Adipose tissue (tissue), 3 donors: ENCODE data around the gene INVS. TPM values are rescaled to one million over a fixed set of nuclear protein-coding genes. Genes with fewer than 3 reads are reported as not detected.
"Not testable (repeated sequence)": the region's sequence is repeated elsewhere in the genome, so short reads cannot be mapped to it uniquely, and the experiment has no call there.

ENCODE experiments used
- H3K27ac ChIP-seq: one replicate; pipeline ENCODE4 v1.5.1; 2013; ENCODE audit warnings: low read depth, low read length
- WGBS, 3 donors: extraction: QIAGEN DNeasy Blood & Tissue Kit; methylation state at CpG; one replicate each; pipeline ENCODE4 v1.1.7; 2013; 5-methylcytosine and 5-hydroxymethylcytosine counted together
- polyA plus RNA-seq, 3 donors: library from polyadenylated mRNA; stranded (reverse); fragments of 200-250 nt; gene quantifications; one replicate each; pipeline ENCODE4 v1.2.3, GENCODE V29; 2013
- donor health status: healthy with polysubstance abuse.
- donor health status: Bipolar disorder and iron deficiency.
- donor health status: healthy.

INVS gene
- polyA plus RNA-seq, 3 donors, result 2.9 to 7.8 (median 7.0) TPM

DNA sequence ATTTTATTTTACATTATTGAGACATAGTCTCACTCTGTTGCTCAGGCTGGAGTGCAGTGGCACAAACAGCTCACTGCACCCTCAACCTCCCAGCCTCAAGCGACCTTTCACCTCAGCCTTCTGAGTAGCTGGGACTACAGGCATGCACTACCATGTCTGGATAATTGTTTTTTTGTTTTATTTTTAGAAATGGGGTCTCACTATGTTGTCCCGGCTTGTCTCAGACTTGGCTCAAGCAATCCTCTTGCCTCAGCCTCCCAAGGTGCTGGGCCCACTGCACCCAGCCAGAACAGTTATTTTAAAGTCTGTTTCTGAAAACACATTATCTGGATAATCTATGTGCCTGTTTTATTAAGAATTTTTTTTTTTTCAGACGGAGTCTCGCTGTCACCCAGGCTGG is 191.7 kb downstream of the INVS start:
- 97 to 100% (median 99%) methylated on average over 4 of the region's 4 CpGs for WGBS, 3 donors
- H3K27ac ChIP-seq, result no peak overlapping the region

DNA sequence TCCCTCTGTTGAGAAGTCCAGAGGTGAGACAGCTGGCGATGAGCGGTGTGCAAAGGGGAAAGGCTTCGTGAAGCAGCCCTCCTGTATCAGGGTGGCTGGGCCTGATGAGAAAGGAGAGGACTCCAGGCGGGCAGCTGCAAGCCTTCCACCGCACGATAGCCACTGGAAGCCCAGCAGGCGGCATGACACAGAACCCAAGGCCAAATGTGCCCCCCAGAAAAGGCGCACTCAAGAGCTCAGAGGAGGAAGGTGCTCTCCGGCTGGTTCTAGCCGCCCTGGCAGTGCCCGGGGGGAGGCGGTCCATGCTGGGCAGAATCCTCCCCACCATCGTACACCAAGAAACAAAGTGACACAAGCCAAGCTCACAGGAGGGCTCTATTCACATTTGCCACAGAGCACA is 193.4 kb downstream of the INVS start:
- 97 to 98% (median 98%) methylated on average over 13 of the region's 13 CpGs for WGBS, 3 donors
- no peak overlapping the region for H3K27ac ChIP-seq

DNA sequence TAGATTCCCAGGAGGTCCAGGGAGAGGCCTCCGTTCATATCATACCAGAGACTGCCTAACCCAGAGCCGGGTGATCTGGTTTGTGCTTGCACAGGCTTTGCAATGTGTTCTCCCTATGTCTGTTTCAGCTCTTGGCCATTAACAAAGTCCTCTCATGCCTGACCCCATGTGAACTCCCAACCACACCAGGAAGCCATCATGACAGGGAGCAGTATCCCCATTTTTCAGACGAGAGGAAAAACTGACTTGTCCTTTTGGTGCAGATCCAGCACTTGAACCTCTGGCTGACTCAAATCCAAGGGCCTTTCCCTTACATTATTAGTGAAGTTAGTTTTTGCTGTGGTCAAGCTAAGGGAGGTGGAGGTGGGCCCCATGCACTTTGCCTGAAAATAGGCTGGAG is 195.3 kb downstream of the INVS start:
- no peak overlapping the region for H3K27ac ChIP-seq
- WGBS, 3 donors, result 67 to 84% (median 79%) methylated on average over 3 of the region's 3 CpGs

DNA sequence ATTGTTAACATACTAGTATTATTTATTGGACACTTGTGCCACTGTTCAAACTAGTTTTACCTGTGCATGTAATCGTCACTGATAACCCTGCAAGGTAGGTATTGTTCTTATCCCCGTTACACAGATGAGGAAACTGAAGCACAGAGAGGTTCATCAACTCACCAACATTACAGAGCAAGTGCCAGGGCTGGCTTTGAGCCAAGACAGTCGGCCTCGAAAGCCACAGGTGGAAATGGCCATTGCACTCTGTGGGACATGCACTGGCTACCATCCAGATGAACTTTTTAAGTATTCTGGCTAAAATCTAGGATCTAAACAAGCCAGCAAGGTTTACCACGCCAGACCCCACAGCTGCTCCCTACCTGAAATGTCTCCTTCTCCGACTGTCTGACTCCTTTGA is 195.8 kb downstream of the INVS start:
- H3K27ac ChIP-seq, result no peak overlapping the region
- 61 to 80% (median 73%) methylated on average over 6 of the region's 6 CpGs for WGBS, 3 donors

DNA sequence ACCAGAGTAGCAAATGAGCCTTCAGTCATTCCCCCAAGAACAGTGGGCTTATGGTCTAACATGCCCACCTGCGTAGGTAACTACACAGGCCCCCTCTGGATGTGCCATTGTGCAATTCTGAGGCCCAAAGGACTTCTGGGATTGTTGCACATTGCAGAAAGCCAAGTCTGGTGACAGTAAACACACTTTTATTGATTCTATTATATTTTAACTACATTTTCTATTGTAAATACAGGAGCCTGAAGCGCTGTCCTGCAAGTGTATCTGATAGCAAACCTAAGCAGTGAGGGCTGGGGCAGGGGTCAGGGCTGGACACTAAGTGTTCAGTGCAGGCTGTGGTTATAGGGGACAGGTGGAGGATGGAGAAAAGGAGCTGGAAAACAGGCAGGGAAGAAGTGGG is 196.2 kb downstream of the INVS start:
- 41 to 97% (median 96%) methylated on average over 2 of the region's 2 CpGs for whole genome bisulfite sequencing, 3 donors
- H3K27ac ChIP-seq, result no peak overlapping the region

DNA sequence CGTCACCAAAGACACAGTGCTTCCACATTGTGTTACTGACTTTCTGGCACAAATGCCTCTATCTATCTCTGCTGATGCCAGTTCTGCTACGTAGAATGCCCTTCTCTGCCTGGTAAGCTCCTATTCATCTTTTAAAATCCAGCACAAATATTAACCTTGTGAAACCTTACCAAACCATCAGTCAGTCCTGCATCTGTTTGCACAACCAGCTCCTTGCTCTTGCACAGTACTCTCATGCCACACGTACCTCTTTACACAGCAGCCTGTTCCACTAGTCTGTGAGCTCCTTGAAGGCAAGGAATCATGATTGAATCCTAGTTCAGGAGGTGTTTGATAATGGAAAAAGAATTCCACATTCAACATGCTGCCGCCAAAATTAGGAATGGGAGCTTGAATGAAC is 197.4 kb downstream of the INVS start:
- no peak overlapping the region for H3K27ac ChIP-seq
- WGBS, 3 donors, result 80 to 91% (median 81%) methylated on average over 4 of the region's 4 CpGs

DNA sequence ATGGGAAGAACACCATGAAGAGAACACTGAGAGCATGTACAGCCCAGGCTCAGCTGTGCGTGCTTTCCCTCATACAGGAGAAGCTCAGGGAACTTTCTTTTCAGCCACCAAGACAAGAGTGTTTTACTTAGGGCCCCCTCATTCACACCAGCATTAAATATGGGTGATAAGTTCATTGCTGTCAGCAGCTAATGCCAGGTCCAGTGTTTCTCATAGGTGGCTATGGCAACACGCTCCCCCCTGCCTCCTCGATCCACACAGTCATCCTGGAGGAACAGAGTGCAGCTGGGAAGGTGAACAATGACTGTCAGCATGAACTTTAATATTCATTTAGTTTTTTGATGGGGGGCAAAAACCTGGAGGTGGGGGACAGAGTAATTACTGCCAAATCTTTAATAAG is 199.3 kb downstream of the INVS start:
- WGBS, 3 donors, result 75 to 97% (median 80%) methylated on average over 3 of the region's 3 CpGs

DNA sequence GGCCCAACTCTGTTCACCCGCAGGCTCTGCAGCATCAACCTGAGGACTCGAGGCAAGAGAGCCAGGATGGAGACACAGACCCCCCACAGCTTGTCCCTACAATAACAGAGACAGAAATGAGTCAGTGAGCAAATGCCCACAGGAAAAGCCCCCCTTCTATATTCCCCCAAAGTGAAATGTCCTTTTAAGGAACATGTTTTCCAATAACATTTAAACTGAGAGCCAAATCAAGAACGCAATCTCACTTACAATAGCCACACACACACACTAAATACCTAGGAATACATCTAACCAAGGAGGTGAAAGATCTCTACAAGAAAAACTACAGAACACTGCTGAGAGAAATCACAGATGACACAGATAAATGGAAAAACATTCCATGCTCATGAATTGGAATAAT is 204.7 kb downstream of the INVS start:
- no peak overlapping the region for H3K27ac ChIP-seq
- 94 to 97% (median 95%) methylated on average over 3 of the region's 3 CpGs for WGBS, 3 donors

More for the DNA sequence above, 199.3 kb downstream of the INVS start:
- H3K27ac ChIP-seq, result no peak overlapping the region

DNA sequence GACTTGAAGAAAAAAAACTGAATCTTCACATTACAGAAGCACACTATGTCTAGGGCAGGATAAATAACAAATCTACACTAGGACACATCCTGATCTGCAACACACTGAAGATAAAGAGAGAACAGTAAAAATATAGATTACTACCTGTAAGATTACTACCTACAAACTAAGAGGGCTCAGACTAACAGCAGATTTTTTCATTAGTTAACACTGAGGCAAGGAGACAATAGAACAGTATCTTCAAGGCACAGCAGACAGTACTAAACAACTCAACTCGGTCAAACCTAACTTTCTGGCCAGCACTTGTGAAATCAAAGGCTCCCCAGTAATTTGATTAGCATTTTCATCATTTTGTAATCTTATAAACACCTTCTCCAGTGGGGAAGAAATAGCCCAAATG is 207.2 kb downstream of the INVS start:
- H3K27ac ChIP-seq, result no peak overlapping the region
- 81 to 86% (median 84%) methylated on average over 1 of the region's 1 CpG for WGBS, 3 donors

DNA sequence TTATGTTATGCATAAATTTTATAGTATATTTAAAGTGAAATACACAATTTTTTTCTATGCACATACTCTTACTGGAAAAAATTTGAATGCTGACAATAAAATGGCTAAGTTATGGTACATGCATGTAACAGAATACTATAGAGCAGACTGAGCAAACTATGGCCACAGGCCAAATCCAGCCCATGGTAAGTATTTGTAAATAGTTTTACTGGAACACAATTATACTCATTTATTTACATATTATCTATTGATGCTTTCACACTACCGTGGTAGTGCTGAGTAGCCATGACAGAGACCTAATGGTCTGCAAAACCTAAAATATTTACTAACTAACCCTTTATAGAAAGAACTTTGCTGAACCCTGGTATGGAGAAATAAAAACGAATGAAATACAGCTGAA is 208.0 kb downstream of the INVS start:
- WGBS, 3 donors, result 74 to 86% (median 83%) methylated on average over 2 of the region's 2 CpGs
- H3K27ac ChIP-seq, result no peak overlapping the region

DNA sequence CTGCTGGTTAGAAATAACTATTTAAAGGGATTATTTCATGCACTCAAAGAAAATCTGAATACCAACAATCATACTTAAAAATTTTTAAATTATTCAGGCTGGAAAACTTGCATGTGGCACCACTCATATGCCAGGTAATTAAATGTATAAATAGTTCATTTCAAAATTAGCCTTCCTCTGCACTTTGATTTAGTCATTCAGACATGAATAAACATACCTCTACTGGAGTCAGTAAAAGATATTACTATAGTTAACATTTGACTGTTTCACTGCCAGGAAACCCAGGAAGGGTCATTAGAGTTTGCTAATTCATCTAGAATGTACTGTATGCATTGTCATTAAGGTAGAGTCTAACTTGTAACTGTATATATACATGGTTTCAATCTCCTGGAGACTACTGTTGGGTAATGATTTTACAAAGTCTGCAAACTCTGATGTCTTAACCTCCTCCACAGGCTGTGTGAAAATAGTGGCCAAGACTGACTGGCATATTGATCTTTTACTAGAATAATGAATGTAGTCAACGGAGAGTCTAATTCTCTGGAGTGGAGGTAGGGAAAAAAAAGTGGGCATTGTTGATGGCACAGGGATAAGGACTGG is 210.0 kb downstream of the INVS start:
- 25 to 97% (median 91%) methylated on average over 1 of the region's 1 CpG for WGBS, 3 donors
- H3K27ac ChIP-seq, result no peak overlapping the region

DNA sequence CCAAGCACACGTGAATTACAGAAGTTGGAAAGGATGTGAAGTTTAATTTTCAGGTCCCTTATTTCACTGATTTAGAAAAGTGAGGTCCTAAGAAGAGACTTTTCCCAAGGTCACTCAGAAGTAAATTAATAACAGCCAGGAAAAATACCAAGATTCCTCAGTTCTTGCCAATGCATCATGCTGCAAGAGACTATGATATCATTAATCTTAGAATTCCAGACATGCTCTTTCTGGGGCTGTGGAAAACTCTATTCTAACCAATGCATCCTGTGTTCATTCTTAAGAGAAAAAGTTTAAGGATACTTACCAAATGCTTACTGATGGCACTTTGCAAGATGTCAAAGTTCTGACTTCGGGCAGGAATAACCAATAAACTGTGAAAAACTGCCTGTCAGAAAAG is 210.9 kb downstream of the INVS start:
- WGBS, 3 donors, result 82 to 93% (median 87%) methylated on average over 2 of the region's 2 CpGs
- H3K27ac ChIP-seq, result no peak overlapping the region

DNA sequence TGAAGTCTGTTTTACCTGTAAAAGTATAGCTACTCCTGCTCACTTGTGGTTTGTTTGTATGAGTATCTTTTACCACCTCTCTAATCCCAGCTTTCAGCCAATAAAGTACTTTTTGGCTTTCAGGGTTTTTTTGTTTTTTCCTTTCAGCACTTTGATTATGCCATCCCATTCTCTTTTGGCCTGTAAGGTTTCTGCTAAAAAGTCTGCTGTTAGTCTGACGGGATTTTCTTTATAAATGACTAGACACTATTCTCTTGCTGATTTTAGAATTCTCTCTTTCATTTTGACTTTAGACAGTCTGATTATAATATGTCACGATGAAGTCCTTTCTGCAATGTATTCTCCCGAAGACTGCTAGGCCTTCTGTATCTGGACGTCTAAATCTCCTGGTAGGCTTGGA is 216.5 kb downstream of the INVS start:
- no peak overlapping the region for H3K27ac ChIP-seq
- WGBS, 3 donors, result 90 to 96% (median 91%) methylated on average over 4 of the region's 4 CpGs

DNA sequence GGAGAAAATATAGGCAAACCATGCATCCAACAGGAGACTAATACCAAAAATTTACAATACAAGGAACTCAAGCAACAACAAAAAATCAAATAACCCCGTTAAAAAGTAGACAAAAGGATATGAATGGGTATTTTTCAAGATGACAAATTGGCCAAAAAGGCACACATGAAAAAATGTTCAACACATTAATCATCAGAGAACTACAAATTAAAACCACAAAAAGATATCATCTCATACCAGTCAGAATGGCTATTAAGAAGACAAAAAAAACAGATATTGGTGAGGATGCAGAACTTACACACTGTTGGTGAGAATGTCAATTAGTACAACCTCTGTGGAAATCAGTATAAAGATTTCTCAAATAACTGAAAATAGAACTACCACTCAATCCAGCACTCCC is 218.7 kb downstream of the INVS start:
- H3K27ac ChIP-seq, result no peak overlapping the region
- 66 to 74% (median 73%) methylated on average over 1 of the region's 1 CpG for WGBS, 3 donors

DNA sequence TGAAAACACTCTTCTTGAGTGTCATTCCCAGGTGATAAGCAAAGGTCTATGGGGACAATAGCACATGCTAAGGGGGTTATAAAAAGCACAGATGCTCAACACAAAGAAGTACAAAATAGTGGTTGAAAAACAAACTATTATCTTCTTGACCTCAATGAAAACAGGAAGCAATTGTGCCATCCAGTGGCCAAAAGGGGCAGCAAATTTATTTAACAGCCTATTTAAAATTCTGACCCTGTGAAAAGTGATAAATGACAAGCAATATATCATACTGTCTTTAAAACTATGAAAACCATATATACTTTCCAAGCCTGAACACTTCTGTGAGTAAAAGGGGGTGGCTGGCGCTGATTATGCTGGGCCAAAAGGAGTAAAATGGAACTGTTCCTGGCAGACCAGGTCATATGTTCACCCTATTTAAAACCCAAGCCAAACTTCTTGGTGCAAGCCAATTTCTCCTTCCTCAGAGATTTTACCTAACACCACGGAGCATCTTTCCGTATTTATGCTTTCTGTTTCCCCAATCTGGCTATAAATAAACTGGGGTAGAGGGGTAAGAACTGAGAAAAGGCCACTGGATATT is 224.0 kb downstream of the INVS start:
- 59 to 72% (median 62%) methylated on average over 3 of the region's 3 CpGs for WGBS, 3 donors
- no peak overlapping the region for H3K27ac ChIP-seq

DNA sequence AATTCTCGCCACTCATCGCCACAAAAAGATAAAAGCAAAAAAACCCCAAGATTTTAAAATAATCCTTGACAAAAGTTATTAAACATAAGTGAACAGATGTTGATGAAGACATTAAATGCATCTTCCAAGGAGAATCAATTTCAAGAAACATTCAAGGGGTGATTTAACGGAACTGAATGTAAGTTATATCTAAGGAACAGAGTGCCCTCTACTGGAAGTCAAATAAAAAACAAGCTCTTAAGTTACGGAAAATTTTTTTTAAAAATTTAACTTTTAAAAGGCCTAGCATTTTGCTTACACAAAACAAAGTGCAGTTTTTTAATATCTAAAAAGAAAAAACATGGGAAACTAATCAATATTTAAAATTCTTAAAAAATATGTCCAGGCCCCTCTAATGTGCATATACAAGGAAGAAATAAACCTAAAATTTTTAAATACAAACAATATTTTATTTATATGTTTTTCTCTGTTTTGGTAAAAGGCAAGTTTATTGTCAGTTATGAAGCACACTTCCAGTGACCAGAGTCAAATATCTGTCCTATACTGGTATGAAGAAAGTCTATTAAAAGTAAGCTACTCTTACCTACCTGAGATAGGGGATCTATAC is 225.7 kb downstream of the INVS start:
- H3K27ac ChIP-seq, result no peak overlapping the region
- WGBS, 3 donors, result 55 to 57% (median 56%) methylated on average over 4 of the region's 4 CpGs

DNA sequence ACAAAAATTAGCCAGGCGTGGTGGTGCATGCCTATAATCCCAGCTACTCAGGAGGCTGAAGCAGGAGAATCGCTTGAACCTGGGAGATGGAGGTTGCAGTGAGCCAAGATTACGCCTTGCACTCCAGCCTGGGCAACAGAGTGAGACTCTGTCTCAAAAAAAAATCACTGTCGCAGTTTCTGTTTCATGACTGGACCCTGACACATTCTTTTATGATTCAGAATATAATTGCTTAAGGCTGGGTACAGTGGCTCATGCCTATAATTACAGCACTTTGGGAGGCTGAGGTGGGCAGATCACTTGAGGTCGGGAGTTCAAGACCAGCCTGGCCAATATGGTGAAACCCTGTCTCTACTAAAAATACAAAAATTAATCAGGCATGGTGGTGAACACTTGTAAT is 239.7 kb downstream of the INVS start:
- WGBS, 3 donors, result 98 to 99% (median 98%) methylated on average over 5 of the region's 5 CpGs
- H3K27ac ChIP-seq, result not testable (repeated sequence)

DNA sequence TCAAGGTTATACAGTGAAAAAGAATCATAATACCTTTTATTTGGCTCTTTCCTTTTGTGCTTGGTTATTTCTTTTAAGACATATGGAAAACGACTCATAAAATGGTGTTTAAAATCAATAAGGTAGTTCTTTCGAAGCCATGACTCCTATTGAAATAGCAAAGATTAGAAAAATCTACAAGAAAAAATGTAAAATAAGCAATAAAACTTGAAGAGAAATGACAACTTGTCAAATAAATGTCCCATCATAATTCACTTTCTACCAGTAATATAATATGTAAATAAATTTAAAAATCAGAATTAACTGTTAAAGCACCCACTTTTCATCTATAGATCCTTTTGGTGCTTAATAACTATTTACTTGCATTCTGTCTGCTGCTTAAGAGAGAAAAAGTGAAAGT is 241.2 kb downstream of the INVS start:
- H3K27ac ChIP-seq, result no peak overlapping the region
- 75 to 97% (median 93%) methylated on average over 2 of the region's 2 CpGs for WGBS, 3 donors

DNA sequence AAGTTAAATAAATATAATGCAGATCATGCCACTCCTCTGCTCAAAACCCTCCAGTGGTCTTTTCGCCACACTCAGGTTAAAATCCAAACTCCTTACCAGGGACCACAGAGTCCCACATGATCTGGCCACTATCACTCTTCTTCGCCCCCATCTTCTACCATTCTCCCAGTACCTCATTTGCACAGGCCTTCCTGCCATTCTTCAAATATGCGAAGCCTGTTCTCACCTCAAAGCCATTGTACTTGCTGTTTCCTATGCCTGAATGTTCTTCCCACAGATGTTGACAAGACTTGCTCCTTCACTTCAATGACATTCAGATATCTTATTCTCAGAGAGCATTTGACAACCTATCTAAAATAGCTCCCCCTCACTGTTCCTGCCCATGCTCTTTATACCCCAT is 242.8 kb downstream of the INVS start:
- H3K27ac ChIP-seq, result no peak overlapping the region
- WGBS, 3 donors, result 96 to 99% (median 99%) methylated on average over 3 of the region's 3 CpGs

DNA sequence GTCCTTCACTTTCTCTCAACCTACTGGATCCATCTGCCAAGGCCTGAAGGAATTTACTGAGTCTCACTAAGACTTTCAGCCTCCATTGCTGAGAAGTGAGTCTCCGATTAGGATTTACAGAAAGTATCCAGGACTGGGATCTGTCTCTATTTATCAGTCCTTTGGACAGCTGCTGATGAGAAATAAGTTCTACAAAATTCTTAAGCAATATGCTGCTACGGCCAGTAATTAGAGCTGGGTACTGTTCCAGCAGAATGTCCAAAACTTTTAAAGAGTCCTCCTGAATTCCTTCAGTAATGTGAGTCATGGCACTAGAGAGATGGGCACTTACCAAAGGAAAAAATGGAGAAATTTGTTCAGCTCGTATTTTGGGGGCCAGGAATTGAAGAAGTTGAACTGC is 247.8 kb downstream of the INVS start:
- no peak overlapping the region for H3K27ac ChIP-seq
- WGBS, 3 donors, result 59 to 86% (median 66%) methylated on average over 3 of the region's 3 CpGs
